HL-60 (cell line): Measurements from ENCODE around the gene FADS3.

Experiments used
- DNase-seq, 2 experiments: peaks; one replicate each; pipeline ENCODE4 v3.0.0-alpha.2; 2010 to 2020; ENCODE audit warnings: low read depth in 1 of 2, low spot score in 1 of 2
- H3K27ac ChIP-seq: fragments of 250-450 bp; sonication (Bioruptor Pico); replicated peaks from 2 replicates; pipeline ENCODE4 v1.5.1; 2020; ENCODE audit warnings: mild to moderate bottlenecking, moderate library complexity
- H3K27me3 ChIP-seq: fragments of 250-450 bp; sonication (Bioruptor Pico); 2 replicates; pipeline ENCODE4 v1.5.1; 2021; ENCODE audit warnings: mild to moderate bottlenecking, moderate library complexity; ENCODE audit not compliant: insufficient read depth, poor library complexity, severe bottlenecking
- H3K4me3 ChIP-seq: replicated peaks from 2 replicates; pipeline ENCODE4 v1.5.1; 2011; ENCODE audit warnings: mild to moderate bottlenecking, control low read depth, low read length; ENCODE audit not compliant: insufficient read depth
- CTCF ChIP-seq: IDR thresholded peaks from one replicate; pipeline ENCODE4 v1.5.1; 2011; ENCODE audit warnings: low read length, control low read depth, inconsistent platforms; ENCODE audit not compliant: insufficient read depth
- GABPA ChIP-seq: IDR thresholded peaks from 2 replicates; pipeline ENCODE4 v1.6.1; 2012; ENCODE audit warnings: low read depth
- POLR2AphosphoS5 ChIP-seq: IDR thresholded peaks from 2 replicates; pipeline ENCODE4 v1.6.1; 2012; ENCODE audit warnings: low read depth
- REST ChIP-seq: IDR thresholded peaks from 2 replicates; pipeline ENCODE4 v1.6.1; 2012; ENCODE audit warnings: low read depth; ENCODE audit not compliant: insufficient replicate concordance
- SPI1 ChIP-seq: IDR thresholded peaks from 2 replicates; pipeline ENCODE4 v1.6.1; 2012; ENCODE audit warnings: low read depth, mild to moderate bottlenecking, borderline replicate concordance

Gene FADS3

GRCh38 chr11:61903845-61904244, 12.5 kb upstream of the FADS3 start:
- Histone ChIP-seq H3K27me3 (no peaks in the 10 kb centered on the region), H3K4me3 (no peak overlapping the region)
- no peak for DNase-seq

GRCh38 chr11:61902313-61902712, 11.0 kb upstream of the FADS3 start:
- Histone ChIP-seq H3K27ac (no peak overlapping the region), H3K27me3 (no peaks in the 10 kb centered on the region), H3K4me3 (no peak overlapping the region)
- no peak for DNase-seq
- no peak for TF ChIP-seq SPI1
- TF ChIP-seq GABPA, result no peak
- TF ChIP-seq POLR2AphosphoS5, result no peak
- no peak for TF ChIP-seq CTCF
- TF ChIP-seq REST, result no peak

More at GRCh38 chr11:61903845-61904244, 12.5 kb upstream of the FADS3 start:
- no peak overlapping the region for H3K27ac ChIP-seq
- no peak for TF ChIP-seq CTCF
- TF ChIP-seq POLR2AphosphoS5, result no peak
- no peak for TF ChIP-seq REST
- TF ChIP-seq SPI1, result no peak
- no peak for TF ChIP-seq GABPA

- no peak for DNase-seq
- H3K4me3 ChIP-seq, result no peak overlapping the region
- no peaks in the 10 kb centered on the region for H3K27me3 ChIP-seq
- H3K27ac ChIP-seq, result no peak overlapping the region
- no peak for TF ChIP-seq POLR2AphosphoS5
- TF ChIP-seq GABPA, result no peak
- no peak for TF ChIP-seq CTCF
- TF ChIP-seq REST, result no peak
- TF ChIP-seq SPI1, result no peak
Observed at GRCh38 chr11:61901397-61901796, 10.1 kb upstream of the FADS3 start.
